ENCODE data around the gene LGALS3BP.

- no peak for TF ChIP-seq CTCF (IDR thresholded peaks at IDR 0.05; ENCODE audit: insufficient read depth, low read length)
- TF ChIP-seq GABPA (IDR thresholded peaks at IDR 0.05; ENCODE audit: low read depth) = no peak
- TF ChIP-seq POLR2AphosphoS5 (IDR thresholded peaks at IDR 0.05; ENCODE audit: low read depth) = no peak
- TF ChIP-seq SPI1 (IDR thresholded peaks at IDR 0.05; ENCODE audit: borderline replicate concordance, low read depth) = no peak
These were observed 16.2 kb upstream of the LGALS3BP start for GRCh38 chr17:78995761-78996451.

Data from HL-60 (cell line).